NCI-H446 treated with DMSO at 0.1 percent for 48 hours (cell line): ENCODE data around the gene KCNQ1.

Experiments
- DNase-seq: peaks from one replicate; lab custom pipeline; 2025; lab: John Stamatoyannopoulos, UW

Gene KCNQ1

DNA sequence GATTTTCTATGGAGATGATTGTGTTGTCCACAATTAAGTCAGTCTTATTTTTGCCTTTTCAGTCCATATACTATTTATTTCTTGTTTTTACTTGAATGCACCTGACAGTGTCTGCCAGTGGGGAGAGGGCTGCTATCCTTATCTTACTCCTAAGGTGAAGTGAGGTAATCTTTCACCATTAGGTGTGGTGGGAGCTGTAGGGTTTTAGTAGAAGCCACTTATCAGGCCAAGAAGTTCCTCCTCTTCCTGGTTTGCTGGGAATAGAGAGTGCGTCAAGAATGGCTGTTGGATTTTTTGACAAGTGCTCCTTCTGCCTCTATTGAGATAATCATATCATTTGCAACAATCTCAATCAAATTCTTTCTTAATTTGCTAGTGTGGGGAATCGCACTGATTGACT lies 108.4 kb downstream of the KCNQ1 start:
- no peak for DNase-seq

DNA sequence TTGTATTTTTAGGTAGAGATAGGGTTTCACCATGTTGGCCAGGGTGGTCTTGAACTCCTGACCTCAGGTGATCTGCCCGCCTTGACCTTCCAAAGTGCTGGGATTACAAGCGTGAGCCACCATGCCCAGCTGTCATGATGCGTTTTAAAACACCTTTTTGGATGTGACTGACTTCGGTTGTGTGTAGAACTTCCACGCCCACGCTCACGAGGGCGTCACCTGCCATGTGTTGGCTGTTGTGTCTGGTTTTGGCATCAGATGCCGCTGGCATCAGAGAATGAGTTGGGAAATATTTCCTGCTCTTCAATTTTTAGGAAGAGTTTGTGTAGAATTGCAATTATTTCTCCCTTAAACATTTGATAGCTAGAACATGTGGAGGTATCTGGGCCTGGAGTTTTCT lies 109.1 kb downstream of the KCNQ1 start:
- DNase-seq = no peak

DNA sequence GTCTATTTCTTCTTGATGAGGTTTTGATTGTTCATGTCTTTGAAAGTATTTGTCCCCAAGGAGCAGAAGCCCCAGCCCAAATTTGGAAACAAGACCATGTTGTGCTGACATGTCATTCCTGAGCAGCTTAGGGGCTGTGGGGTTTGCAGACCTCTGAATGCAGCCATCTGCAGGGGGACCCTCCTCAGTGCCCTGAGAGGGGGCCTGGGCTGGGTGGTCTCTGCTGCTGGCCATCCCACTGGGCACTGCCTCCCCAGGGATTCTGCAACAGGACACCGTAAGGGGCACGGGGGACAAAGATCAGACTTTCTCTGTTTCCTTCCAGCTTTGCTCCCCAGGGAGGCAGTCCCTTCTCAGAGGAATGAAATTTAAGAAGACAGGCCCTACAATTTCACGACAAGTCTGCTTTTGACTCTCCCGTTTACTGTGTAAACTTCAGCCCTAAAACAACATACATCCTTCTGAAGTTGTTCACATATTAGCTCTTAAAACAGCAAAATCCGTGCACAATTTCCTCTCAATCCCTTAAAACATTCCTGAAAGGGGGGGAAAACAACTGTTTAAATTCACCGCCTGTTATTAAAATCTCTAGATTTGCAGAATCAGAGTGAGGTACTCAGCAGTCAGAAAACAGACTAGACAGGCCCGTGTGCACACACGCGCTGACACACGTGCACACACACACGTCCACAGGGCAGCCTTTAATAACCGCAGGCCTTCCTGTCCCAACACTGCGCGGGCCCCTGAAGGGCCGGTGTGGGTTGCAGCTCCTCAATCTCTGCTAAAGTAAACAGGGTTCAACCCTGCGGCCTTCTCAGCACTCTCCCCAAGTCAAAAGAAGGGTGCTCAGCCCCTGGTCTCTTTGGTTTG lies 109.8 kb downstream of the KCNQ1 start:
- DNase-seq = no peak

DNA sequence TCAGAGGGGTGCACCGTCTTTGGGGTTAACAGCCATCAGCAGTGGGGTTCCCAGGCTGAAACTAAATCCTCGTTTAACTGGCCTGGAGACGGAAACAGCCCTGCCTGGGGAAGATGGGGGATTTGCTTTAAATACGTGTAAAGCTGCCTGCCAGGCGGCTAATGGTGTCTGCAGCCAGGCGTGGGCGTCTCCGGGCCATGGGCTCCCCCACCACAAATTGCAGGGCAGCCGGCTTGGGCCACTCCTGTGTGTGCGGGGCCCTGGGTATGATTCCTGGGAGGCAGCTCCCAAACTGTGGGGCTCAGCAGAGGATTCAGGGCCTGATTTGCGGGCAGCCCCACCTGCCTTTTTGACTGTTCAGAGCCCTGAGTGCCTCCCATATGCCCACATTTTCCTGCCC lies 110.5 kb downstream of the KCNQ1 start:
- DNase-seq = no peak

DNA sequence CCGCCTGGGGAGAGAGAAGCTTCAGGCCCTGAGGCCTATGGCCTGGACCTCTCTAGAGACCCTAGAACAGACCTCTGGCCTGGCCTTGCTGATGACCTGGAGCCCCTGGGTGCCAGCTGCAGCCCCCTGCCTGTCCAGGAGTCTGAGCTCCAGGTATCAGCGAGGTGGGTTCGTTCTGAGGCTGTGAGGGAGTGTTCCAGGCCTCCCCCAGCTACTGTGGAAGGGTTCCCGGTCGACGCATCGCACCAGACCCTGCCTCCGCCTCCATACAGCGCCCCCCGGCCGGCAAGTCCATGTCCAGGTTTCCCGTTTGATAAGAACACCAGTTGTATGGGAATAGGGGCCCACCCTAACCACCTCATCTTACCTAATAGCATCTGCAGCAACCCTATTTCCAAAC lies 111.1 kb downstream of the KCNQ1 start:
- no peak for DNase-seq

DNA sequence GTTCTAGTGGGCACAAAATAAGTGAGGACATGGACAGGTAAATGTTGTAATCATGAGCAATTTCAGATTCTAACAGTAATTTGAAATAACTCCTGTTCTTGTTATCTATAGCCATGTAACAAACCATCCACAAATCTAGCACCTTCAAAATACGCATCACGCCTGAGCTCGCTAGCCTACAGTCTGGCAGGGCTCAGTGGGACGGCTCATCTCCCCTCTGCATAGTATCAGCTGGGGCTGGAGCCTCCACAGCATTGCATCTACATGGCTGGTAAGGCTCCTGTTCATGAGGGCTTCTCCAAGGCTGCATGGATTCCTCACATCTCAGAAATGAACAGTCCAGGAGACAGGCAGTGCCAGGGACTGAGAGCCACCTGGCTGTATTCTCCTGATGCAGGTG lies 112.6 kb downstream of the KCNQ1 start:
- no peak for DNase-seq

DNA sequence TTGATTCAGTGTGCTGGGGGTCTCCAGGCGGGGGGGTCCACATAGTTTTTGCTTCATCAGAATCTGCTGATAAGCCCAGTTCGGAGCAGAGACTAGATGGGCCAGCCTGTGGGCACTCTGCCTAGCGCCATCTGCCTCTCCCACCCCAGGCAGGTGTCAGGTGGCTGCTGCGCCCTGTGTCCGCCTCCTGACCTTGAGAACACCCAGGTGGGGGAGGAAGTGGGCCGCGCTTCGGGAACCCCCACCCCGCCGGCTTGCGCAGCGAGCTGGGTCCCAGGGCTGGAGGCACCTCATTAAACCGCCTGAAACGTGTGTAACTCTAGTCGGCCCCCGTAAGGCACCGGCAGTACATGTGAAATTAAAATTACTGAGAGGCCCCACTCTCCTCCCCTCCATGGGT lies 113.6 kb downstream of the KCNQ1 start:
- no peak for DNase-seq

DNA sequence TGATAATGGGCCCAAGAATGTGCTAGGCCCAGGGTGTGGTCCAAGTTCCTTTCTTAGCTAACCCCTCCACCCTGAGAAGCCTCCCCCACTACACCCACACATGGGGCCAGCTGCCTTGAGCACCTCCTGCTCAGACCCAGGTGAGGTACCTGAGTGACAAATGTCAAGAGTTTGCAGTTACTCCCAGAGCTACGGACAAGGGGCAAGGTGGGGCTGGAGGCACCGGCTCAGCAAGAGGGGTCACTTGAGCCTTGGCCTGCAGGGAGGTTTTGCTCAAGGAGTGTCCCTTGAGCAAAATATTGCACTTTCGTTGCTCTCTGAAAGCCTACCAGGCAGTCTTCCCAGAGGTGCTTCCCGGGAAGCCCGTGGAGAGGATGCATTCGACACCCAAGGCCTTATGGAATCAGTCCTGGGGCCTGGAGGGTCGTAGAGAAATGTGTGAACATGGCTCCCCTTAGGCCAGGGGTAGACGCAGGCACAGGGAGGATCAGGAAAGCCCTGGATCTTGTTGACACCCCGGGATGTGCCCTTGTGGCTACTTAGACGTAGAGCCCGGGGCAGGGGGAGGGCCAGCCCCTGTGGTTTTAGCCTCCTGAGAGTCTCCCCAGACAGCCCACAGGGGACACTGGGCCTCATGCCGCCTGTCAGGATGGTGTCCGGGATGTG lies 114.2 kb downstream of the KCNQ1 start:
- no peak for DNase-seq

DNA sequence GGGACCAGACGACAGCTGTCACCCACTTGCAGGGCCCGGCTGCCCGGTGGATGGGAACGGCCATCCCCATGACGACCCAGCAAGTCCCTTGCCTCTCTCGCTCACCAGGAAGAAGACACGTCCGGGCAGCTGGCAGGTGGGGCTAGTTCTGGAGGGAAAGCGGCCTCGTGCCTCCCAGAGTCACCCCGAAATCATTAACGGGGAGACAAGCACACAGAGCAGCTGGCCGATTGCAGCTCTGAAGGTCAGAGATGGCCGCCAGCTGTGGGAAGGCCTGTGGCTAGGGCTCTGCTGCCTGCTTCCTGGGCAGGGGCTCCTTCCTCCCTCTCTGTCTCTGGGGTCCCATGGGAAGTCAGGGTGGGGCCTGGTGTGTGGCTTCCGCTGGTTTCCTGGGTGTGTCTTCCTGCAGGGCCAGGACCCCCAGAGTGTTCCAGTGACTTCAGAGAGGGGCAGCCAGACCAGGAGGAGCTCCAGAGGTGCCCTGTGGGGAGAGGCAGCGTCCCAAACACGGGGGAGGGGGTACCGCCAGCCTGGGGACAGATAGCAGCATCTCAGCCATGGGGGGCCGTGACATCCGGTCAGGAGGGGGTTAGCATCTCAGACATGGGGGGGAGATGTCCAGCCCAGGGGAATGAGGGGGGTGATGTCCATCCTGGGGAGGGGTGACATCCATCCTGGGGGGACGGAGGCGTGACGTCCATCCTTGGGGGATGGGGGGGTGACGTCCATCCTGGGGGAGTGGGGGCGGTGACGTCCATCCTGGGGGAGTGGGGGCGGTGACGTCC lies 114.9 kb downstream of the KCNQ1 start:
- no peak for DNase-seq

DNA sequence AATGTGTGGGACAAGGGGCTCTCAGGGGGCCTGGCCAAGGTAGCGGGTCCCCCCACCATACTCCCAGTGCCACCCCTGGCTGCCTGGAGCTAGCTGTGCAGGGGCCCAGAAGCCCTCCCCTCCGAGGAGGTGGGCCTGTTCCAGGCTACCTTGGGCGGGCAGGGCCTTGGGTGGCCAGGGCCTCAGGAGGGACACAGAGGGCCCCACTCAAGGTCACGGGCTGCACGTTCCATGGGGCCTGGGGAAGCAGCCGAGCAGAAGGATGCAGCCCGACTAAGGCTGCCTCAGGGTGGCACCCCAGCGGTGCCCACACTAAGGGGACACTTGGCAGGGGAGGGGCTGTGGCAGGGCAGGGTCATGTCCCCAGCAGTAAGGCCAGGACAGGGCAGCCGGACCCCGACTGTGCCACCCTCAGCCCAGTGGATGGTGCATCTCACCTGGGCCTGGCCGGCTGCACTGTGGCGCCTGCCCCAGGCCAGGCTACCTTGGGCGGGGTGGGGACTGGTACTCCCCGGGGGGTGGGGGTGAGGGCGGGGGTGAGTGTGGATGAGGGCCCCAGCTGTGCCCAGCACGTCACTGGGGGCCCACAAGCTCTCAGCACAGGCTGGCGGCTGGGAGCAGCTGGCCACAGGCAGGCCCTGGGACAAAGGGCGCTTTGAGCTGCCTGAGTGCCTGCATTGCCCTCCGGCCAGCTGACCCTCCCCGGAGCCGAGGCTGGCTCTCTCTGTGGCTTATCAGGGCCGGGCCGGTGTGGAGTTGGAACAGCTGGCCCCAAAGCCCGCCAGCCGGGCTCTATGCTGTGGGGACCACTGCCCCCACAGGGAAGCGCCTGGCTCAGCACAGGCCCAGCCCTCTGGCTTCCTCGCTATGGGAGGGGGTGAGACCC lies 117.1 kb downstream of the KCNQ1 start:
- no peak for DNase-seq

DNA sequence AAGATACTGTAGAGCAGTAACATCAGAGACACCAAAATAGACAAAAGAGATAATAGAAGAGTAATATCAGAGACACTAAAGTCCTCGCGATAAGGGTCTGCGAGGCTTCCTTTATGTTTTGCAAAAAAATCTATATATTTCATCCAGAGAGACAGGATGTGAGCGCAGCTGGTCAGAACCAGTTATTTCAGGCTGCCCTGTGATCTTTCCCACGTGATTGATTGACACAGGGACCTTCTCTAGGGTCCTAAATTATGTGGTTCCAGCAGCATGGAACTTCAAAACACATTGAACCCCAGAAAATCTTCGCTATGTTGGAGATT lies 118.0 kb downstream of the KCNQ1 start:
- no peak for DNase-seq

DNA sequence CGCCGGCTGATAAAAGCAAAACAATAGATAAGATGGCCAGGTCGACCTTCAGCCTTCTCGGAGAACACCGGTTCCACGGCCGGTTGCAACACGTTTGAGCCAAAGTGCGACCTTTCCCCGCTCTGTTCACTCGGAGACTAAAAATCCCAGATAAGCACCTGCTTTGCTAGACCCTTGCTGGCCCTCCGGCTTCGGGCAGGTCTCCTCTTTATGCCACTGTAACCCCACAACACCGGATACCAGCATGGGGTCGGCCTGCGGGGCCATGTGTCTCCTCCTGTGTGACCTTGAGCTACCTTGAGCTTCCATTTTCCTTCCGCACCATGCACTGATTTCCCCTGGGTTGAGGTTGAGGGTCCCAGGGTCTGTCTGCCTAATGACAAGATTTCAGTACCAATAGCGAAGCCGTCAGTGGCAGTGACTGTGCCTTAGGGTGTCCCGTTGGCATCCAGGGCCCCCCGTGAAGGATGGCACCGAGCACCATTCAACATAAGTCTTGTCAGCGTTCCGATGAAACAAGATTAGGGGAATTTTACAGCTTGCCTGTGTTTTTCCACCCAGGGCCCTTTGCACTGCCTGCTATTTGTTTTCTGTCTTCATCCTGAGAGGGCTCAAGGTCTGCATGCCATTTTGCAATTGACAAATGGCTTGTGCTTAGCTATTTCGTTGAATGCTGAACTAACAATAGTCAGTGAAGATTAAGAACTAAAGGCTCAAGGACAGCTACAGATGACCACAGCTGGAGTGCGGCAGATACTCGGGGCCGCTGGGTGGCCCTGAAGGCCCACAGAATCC lies 118.6 kb downstream of the KCNQ1 start:
- DNase-seq = no peak

DNA sequence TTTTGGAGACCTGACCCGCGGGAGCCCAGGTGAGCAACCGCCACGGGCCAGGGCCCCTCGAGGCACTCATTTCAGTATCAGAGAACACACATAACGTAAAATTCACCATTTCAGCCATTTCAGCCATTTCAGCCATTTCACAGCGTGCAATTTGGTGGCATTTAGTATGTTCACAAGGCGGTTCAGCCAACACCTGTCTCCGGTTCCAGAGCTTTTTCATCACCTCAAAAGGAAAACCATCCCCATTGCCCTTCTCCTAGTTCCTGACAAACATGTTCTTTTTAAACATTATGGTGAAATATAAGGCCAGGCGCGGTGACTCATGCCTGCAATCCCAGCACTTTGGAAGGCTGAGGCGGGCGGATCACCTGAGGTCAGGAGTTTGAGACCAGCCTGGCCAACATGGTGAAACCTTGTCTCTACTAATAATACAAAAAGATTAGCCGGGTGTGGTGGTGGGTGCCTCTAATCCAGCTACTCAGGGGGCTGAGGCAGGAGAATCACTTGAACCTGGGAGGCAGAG lies 119.3 kb downstream of the KCNQ1 start:
- DNase-seq = no peak

DNA sequence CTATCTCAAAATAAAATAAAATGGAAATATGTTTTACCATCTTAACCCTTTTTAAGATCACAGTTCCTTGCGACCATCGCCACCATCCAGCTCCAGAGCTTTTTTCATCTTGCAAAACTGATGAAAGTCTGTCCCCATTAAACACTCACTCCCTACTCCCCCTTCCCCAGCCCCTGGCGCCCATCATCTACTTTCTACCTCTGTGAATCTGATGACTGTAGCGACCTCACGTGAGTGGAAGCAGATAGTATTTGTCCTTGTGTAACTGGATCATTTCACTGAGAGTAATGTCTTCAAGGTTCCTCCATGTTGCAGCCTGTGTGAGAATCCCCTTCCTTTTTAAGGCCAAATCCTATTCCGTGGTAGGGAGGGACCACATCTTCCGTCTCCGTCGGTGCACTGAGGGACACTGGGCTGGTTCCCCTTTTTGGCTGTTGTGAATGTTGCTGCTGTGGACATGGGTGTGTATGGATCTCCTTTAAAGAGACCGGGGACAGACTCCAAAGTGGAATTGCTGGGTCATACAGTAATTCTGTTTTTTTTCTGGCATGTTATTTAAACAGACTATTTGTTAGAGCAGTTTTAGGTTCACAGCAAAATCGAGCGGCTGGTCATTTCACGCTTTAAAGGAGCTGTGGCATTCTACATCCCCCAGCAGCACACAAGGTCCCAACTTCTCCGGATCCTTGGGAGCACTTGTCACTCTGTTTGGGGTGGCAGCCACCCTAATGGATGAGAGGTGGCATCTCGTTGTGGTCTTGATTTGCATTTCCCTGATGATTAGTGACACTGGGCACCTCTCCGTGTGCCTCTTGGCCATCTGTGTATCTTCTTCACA lies 120.0 kb downstream of the KCNQ1 start:
- no peak for DNase-seq

DNA sequence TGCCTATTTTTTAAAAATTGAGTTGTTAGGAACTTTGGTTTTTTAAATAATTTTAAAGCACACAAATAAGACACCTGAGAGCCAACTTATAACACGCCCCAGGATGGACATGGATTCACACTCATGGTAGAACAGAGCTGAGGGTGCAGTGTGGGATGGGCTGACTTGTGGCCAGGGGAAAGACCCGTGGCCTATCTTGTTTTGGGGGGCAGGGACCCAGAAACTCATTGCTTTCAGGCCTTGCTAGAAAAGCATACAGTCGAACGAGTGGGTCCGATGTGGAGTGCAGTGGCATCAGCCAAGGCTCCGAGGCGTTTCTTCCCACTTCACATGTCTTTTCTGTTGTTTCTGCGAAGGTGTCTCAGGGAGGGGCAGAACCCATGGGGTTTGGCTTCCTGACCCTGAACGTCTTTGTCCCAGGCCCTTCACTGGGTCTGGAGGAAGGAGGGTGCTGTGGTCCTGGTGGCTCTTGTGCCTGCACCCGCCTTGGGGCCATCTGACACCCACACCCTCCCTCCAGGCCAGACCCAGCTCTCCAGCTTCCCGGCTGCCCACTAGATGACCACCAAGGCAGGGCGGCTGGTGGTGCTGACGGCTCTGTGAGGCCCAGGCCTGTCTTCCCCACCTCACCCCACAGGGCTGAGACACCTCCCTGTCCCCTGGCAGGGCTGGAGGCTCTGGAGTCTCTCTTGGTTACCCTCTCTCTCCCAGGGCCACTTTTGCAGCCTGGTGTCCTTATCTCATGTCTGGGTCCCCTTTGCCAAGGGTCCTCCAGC lies 120.8 kb downstream of the KCNQ1 start:
- no peak for DNase-seq

DNA sequence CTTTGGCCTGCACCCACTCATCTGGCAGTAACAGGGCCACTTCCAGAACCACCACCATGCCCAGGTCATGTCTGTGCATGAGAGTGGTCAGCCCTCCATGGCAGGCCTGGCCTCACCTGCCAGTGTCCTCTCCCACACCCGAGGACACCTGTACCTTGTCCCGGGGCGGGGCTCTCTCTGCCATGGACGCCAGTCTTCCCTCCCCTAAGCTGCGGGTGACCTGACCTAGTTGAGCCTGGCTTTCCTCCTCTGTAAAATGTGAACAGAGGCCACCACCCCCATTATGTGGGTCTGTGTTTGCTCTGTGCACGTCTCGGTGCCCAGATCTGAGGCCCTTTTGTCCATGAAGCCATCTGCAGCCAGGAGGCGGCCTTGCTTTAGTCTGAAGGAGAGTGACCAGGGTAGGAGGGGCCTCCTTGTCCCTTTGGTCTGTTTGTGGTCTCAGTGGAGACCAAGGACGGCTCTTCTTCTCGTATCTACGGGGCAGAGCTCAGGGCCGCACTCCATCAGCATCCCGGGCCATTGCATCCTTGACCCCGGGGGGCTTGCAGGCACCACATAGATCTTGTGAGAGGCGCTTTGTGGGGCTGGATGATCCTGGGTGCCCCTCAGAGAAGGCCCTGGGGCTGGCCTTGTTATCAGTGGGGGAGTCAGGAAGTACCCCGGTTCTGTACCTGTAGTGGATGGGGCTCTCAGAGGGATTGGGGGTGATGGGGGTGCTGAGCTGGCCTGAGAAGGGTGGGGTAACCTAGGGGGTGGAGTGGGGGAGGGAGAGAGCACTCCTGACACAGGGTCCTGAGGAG lies 121.6 kb downstream of the KCNQ1 start:
- DNase-seq = no peak

DNA sequence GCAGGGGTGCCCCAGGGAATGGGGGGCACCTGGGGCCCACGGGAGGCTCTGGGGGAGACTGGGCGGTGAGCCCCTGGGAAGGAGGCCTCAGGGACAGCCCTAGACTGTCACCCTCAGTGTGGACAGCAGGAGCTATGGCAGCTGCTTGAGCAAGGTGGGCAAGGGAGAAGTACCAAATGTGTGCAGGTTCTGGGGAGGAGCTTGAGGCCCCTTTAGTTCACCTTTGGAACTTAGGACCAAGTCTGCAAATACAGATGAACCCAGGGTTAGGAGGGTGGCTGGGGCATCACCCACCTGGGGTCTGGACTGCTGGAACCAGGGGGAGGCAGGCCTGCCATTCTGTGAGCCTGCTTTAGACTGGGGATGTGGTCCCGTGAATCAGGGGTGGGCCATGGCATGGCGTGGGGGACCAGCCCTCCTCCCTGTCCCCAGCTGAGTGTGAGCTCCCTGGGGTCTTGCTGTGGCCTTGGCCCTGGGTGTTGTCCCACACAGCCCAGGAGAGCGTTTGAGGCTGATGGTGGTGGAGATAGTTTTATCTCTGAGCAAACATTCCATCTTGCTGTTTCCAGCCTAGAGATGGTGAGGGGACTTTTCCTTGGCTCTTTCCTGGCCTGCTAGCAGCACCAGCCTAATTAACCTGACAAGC lies 122.3 kb downstream of the KCNQ1 start:
- DNase-seq = no peak

DNA sequence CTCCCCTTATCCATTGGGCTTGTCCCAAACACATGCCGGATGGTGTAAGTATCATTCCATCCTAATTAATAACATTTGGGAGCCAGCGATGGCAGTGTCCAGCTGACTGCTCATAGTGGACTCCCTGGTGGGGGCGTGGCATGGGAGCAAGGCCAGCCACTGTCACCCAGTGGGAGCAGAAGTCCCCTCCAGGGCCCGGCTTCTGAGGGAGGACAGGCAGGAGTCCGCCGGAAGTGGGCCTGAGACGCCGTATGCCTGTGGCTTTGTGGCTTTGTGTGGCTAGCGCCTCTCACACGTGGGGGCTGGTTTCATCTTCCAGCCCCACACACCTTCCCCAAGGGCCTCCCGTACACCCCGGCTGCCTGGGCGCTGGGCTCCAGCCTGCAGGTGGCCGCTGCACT lies 124.5 kb downstream of the KCNQ1 start:
- DNase-seq = no peak
